Measurements from ENCODE around the gene E4F1. TPM values are rescaled to one million over a fixed set of nuclear protein-coding genes. Genes with fewer than 3 reads are reported as not detected.
A peak's percentile ranks its signal among the peaks of the same experiment; 100 is the strongest.

E4F1 gene
- total and polyA plus RNA-seq, 9 of the 15 experiments (the other 6 are each of a cell fraction or from before 2014, with no cell fraction given): 0.48 to 94.9 (median 20.4) TPM

DNA sequence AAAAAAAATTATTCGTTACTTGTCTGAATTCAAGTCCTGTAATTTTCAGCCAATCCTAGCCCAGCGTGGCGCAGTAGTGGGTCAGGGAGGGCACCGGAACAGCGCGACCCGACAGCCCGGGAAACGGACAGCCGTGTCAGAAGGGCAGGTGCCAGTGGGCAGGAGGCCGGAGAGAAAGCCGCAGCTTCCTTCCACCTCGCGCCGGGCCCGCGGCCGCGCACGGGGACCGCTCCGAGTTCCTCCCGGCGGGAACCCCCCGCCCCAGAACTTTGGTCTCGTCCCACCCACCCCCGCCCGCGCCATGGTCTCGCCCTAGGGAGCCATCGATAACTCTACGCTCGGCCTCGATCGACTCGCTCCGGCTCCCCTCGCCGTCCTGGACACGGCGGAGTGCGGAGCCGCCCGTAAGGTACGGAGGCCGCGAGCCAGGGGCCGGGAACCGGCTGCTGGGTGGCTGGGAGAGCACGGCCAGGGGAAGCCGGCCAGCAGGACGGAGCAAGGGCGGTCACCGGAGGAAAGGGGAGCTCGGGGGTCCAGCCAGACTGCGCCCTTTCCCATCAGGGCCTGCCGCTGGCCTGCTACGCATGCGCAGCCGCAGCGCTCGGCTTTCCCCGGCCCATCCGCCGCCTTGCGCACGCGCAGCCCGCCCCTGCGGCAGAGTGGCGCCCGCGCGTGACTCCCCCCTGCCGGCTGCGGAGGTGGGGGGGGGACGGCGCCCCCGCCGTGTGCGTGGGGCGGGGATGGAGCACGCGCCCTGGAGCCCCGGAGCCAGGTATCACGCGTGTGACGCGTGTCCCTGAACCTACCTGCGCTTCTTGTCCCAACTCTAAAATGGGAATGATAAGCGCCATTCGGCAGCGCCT lies 18.1 kb upstream of the E4F1 start, which contains the start of gene MLST8 (continued):
- TF ChIP-seq, protein P1, sequence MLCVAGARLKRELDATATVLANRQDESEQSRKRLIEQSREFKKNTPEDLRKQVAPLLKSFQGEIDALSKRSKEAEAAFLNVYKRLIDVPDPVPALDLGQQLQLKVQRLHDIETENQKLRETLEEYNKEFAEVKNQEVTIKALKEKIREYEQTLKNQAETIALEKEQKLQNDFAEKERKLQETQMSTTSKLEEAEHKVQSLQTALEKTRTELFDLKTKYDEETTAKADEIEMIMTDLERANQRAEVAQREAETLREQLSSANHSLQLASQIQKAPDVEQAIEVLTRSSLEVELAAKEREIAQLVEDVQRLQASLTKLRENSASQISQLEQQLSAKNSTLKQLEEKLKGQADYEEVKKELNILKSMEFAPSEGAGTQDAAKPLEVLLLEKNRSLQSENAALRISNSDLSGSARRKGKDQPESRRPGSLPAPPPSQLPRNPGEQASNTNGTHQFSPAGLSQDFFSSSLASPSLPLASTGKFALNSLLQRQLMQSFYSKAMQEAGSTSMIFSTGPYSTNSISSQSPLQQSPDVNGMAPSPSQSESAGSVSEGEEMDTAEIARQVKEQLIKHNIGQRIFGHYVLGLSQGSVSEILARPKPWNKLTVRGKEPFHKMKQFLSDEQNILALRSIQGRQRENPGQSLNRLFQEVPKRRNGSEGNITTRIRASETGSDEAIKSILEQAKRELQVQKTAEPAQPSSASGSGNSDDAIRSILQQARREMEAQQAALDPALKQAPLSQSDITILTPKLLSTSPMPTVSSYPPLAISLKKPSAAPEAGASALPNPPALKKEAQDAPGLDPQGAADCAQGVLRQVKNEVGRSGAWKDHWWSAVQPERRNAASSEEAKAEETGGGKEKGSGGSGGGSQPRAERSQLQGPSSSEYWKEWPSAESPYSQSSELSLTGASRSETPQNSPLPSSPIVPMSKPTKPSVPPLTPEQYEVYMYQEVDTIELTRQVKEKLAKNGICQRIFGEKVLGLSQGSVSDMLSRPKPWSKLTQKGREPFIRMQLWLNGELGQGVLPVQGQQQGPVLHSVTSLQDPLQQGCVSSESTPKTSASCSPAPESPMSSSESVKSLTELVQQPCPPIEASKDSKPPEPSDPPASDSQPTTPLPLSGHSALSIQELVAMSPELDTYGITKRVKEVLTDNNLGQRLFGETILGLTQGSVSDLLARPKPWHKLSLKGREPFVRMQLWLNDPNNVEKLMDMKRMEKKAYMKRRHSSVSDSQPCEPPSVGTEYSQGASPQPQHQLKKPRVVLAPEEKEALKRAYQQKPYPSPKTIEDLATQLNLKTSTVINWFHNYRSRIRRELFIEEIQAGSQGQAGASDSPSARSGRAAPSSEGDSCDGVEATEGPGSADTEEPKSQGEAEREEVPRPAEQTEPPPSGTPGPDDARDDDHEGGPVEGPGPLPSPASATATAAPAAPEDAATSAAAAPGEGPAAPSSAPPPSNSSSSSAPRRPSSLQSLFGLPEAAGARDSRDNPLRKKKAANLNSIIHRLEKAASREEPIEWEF (CRISPR knock-in tag; IDR thresholded peaks at IDR 0.05): no peak
- TF ChIP-seq TEAD1 (CRISPR knock-in tag; IDR thresholded peaks at IDR 0.05): peak; percentile 14 to 65; a peak in 1 of 4 replicates
- TF ChIP-seq KDM4B (IDR thresholded peaks at IDR 0.05; ENCODE audit: borderline replicate concordance in 2 of 2, low read depth in 1 of 2): peak in 1 of 2 experiments; percentile 63; a peak in 1 of 4 replicates
- TF ChIP-seq RBM17 (IDR thresholded peaks at IDR 0.05; ENCODE audit: borderline replicate concordance, low read depth, low read length): no peak
- TF ChIP-seq CCNT2 (IDR thresholded peaks at IDR 0.05; ENCODE audit: borderline replicate concordance, extremely low read depth, insufficient read length, low read depth, low read length): peak; percentile 76
- TF ChIP-seq ZNF384 (IDR thresholded peaks at IDR 0.05; ENCODE audit: low read depth, low read length): peak; percentile 8; the same call in 1 of the 2 replicates
- no peak for TF ChIP-seq HDAC6 (IDR thresholded peaks at IDR 0.05; ENCODE audit: low read depth, low read length)
- TF ChIP-seq SUPT5H (IDR thresholded peaks at IDR 0.05): peak; percentile 95
- TF ChIP-seq, protein P2, sequence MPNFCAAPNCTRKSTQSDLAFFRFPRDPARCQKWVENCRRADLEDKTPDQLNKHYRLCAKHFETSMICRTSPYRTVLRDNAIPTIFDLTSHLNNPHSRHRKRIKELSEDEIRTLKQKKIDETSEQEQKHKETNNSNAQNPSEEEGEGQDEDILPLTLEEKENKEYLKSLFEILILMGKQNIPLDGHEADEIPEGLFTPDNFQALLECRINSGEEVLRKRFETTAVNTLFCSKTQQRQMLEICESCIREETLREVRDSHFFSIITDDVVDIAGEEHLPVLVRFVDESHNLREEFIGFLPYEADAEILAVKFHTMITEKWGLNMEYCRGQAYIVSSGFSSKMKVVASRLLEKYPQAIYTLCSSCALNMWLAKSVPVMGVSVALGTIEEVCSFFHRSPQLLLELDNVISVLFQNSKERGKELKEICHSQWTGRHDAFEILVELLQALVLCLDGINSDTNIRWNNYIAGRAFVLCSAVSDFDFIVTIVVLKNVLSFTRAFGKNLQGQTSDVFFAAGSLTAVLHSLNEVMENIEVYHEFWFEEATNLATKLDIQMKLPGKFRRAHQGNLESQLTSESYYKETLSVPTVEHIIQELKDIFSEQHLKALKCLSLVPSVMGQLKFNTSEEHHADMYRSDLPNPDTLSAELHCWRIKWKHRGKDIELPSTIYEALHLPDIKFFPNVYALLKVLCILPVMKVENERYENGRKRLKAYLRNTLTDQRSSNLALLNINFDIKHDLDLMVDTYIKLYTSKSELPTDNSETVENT (CRISPR knock-in tag; IDR thresholded peaks at IDR 0.05): peak; percentile 90
- peak; percentile 85 for TF ChIP-seq GABPB1 (CRISPR knock-in tag; IDR thresholded peaks at IDR 0.05)
- peak; percentile 98 for TF ChIP-seq GATAD2B (IDR thresholded peaks at IDR 0.05; ENCODE audit: borderline replicate concordance)
- TF ChIP-seq U2AF1 (optimal IDR thresholded peaks at IDR 0.05; ENCODE audit: low read depth, low read length): peak; percentile 53
- no peak for TF ChIP-seq ELK1 (CRISPR knock-in tag; IDR thresholded peaks at IDR 0.05)
- no peak for TF ChIP-seq BRCA1 (IDR thresholded peaks at IDR 0.05)
- no peak for TF ChIP-seq BRCA1 (CRISPR knock-in tag; IDR thresholded peaks at IDR 0.05)
- TF ChIP-seq, protein P3, sequence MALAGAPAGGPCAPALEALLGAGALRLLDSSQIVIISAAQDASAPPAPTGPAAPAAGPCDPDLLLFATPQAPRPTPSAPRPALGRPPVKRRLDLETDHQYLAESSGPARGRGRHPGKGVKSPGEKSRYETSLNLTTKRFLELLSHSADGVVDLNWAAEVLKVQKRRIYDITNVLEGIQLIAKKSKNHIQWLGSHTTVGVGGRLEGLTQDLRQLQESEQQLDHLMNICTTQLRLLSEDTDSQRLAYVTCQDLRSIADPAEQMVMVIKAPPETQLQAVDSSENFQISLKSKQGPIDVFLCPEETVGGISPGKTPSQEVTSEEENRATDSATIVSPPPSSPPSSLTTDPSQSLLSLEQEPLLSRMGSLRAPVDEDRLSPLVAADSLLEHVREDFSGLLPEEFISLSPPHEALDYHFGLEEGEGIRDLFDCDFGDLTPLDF (CRISPR knock-in tag; IDR thresholded peaks at IDR 0.05): peak; percentile 60; the same call in 1 of the 2 replicates
- peak; percentile 21; the same call in 1 of the 2 replicates for TF ChIP-seq CHD2 (IDR thresholded peaks at IDR 0.05; ENCODE audit: low read depth, low read length)

Measured in K562 (cell line).